ACC112 (cell line): ENCODE measurements around the gene CTNNA3.

Experiments
- H2AFZ ChIP-seq: fragments of 200-600 bp; sonication (generic); one replicate; pipeline ENCODE4 v1.6.0; 2017; ENCODE audit warnings: antibody characterized with exemption, low read length; ENCODE audit not compliant: unreplicated experiment
- H3K27ac ChIP-seq: fragments of 200-600 bp; sonication (generic); 2 replicates; pipeline ENCODE4 v1.5.1; 2014; ENCODE audit warnings: low read depth, mild to moderate bottlenecking, antibody characterized with exemption, low read length, moderate library complexity
- H3K27me3 ChIP-seq: fragments of 200-600 bp; sonication (generic); 2 replicates; pipeline ENCODE4 v1.6.1; 2014; ENCODE audit warnings: mild to moderate bottlenecking, antibody characterized with exemption, low read length, moderate library complexity, mixed read lengths; ENCODE audit not compliant: insufficient read depth
- H3K36me3 ChIP-seq: fragments of 200-600 bp; sonication (generic); 2 replicates; pipeline ENCODE4 v1.6.1; 2016; ENCODE audit warnings: mild to moderate bottlenecking, antibody characterized with exemption, low read length, moderate library complexity, mixed read lengths; ENCODE audit not compliant: insufficient read depth
- H3K4me1 ChIP-seq: fragments of 200-600 bp; sonication (generic); one replicate; pipeline ENCODE4 v1.6.1; 2016; ENCODE audit warnings: low read length, mixed read lengths; ENCODE audit not compliant: insufficient read depth, unreplicated experiment, control insufficient read depth
- H3K4me3 ChIP-seq: fragments of 200-600 bp; sonication (generic); 2 replicates; pipeline ENCODE4 v1.5.1; 2014; ENCODE audit warnings: mild to moderate bottlenecking, low read depth, low read length
- H3K79me2 ChIP-seq: fragments of 200-600 bp; sonication (generic); one replicate; pipeline ENCODE4 v1.6.0; 2016; ENCODE audit warnings: low read length; ENCODE audit not compliant: control insufficient read depth, unreplicated experiment, insufficient read depth

CTNNA3 gene

GRCh38 chr10:66162560-66163143 lies 1533.3 kb downstream of the CTNNA3 start:
- H3K27ac ChIP-seq = no peak overlapping the region
- no peak overlapping the region for H3K4me3 ChIP-seq
- H2AFZ ChIP-seq = no peak overlapping the region
- H3K27me3 ChIP-seq = no peaks in the 10 kb centered on the region
- H3K36me3 ChIP-seq = no peaks in the 10 kb centered on the region
- H3K4me1 ChIP-seq = no peaks in the 10 kb centered on the region
- no peaks in the 10 kb centered on the region for H3K79me2 ChIP-seq

GRCh38 chr10:66151346-66151745 lies 1544.6 kb downstream of the CTNNA3 start:
- Histone ChIP-seq H2AFZ (no peak overlapping the region), H3K4me1 (no peaks in the 10 kb centered on the region), H3K27me3 (no peaks in the 10 kb centered on the region), H3K36me3 (no peaks in the 10 kb centered on the region), H3K79me2 (no peaks in the 10 kb centered on the region), H3K27ac (no peak overlapping the region), H3K4me3 (no peak overlapping the region)

GRCh38 chr10:66148312-66148711 lies 1547.7 kb downstream of the CTNNA3 start:
- H2AFZ ChIP-seq = no peak overlapping the region

GRCh38 chr10:66144016-66144415 lies 1552.0 kb downstream of the CTNNA3 start:
- no peak overlapping the region for H3K27ac ChIP-seq
- no peaks in the 10 kb centered on the region for H3K79me2 ChIP-seq
- H3K4me3 ChIP-seq = no peak overlapping the region
- no peaks in the 10 kb centered on the region for H3K4me1 ChIP-seq
- H2AFZ ChIP-seq = no peak overlapping the region
- no peaks in the 10 kb centered on the region for H3K27me3 ChIP-seq
- no peaks in the 10 kb centered on the region for H3K36me3 ChIP-seq

More at GRCh38 chr10:66148312-66148711, 1547.7 kb downstream of the CTNNA3 start:
- no peak overlapping the region for H3K4me3 ChIP-seq
- no peak overlapping the region for H3K27ac ChIP-seq
- no peaks in the 10 kb centered on the region for H3K27me3 ChIP-seq
- H3K79me2 ChIP-seq = no peaks in the 10 kb centered on the region
- no peaks in the 10 kb centered on the region for H3K4me1 ChIP-seq
- no peaks in the 10 kb centered on the region for H3K36me3 ChIP-seq

GRCh38 chr10:66102756-66103155 lies 1593.2 kb downstream of the CTNNA3 start:
- no peaks in the 10 kb centered on the region for H3K4me1 ChIP-seq
- no peak overlapping the region for H2AFZ ChIP-seq
- H3K79me2 ChIP-seq = no peaks in the 10 kb centered on the region
- no peak overlapping the region for H3K27ac ChIP-seq
- no peak overlapping the region for H3K4me3 ChIP-seq
- H3K36me3 ChIP-seq = no peaks in the 10 kb centered on the region
- no peaks in the 10 kb centered on the region for H3K27me3 ChIP-seq

GRCh38 chr10:66098595-66099480 lies 1597.2 kb downstream of the CTNNA3 start:
- Histone ChIP-seq H3K4me3 (no peak overlapping the region), H3K36me3 (no peaks in the 10 kb centered on the region), H3K4me1 (no peaks in the 10 kb centered on the region), H3K79me2 (no peaks in the 10 kb centered on the region), H3K27me3 (no peaks in the 10 kb centered on the region), H3K27ac (no peak overlapping the region), H2AFZ (no peak overlapping the region)

GRCh38 chr10:66095610-66096009 lies 1600.4 kb downstream of the CTNNA3 start:
- no peaks in the 10 kb centered on the region for H3K4me1 ChIP-seq

GRCh38 chr10:66085906-66086305 lies 1610.1 kb downstream of the CTNNA3 start:
- Histone ChIP-seq H3K4me3 (no peak overlapping the region), H2AFZ (no peak overlapping the region), H3K27ac (no peak overlapping the region), H3K4me1 (no peaks in the 10 kb centered on the region), H3K79me2 (no peaks in the 10 kb centered on the region), H3K36me3 (no peaks in the 10 kb centered on the region), H3K27me3 (no peaks in the 10 kb centered on the region)

More at GRCh38 chr10:66095610-66096009, 1600.4 kb downstream of the CTNNA3 start:
- H3K36me3 ChIP-seq = no peaks in the 10 kb centered on the region
- H2AFZ ChIP-seq = no peak overlapping the region
- no peaks in the 10 kb centered on the region for H3K79me2 ChIP-seq
- H3K27me3 ChIP-seq = no peaks in the 10 kb centered on the region
- H3K4me3 ChIP-seq = no peak overlapping the region
- no peak overlapping the region for H3K27ac ChIP-seq

GRCh38 chr10:66071907-66072306 lies 1624.1 kb downstream of the CTNNA3 start:
- Histone ChIP-seq H3K79me2 (no peaks in the 10 kb centered on the region), H3K27me3 (no peaks in the 10 kb centered on the region), H3K36me3 (no peaks in the 10 kb centered on the region), H2AFZ (no peak overlapping the region), H3K27ac (no peak overlapping the region), H3K4me3 (no peak overlapping the region), H3K4me1 (no peaks in the 10 kb centered on the region)

- H3K27me3 ChIP-seq = no peaks in the 10 kb centered on the region
- H3K4me3 ChIP-seq = no peak overlapping the region
- no peaks in the 10 kb centered on the region for H3K4me1 ChIP-seq
- no peak overlapping the region for H3K27ac ChIP-seq
- no peaks in the 10 kb centered on the region for H3K79me2 ChIP-seq
- H3K36me3 ChIP-seq = no peaks in the 10 kb centered on the region
- no peak overlapping the region for H2AFZ ChIP-seq
Observed at GRCh38 chr10:66058594-66058993, 1637.4 kb downstream of the CTNNA3 start.

GRCh38 chr10:66049335-66049734 lies 1646.7 kb downstream of the CTNNA3 start:
- Histone ChIP-seq H3K36me3 (no peaks in the 10 kb centered on the region), H3K4me1 (no peaks in the 10 kb centered on the region), H3K27me3 (no peaks in the 10 kb centered on the region), H2AFZ (no peak overlapping the region), H3K4me3 (no peak overlapping the region), H3K27ac (no peak overlapping the region), H3K79me2 (no peaks in the 10 kb centered on the region)
